HG03442 (cell line): ENCODE measurements around the gene C19orf33.
"Not testable (repeated sequence)": the region's sequence is repeated elsewhere in the genome, so short reads cannot be mapped to it uniquely, and the experiment has no call there.

ENCODE experiments used
- ATAC-seq: cut with Tn5 transposase; IDR thresholded peaks from one replicate; pipeline ENCODE4 v1.9.1; 2021; ENCODE audit warnings: mild to moderate bottlenecking, moderate library complexity; ENCODE audit not compliant: unreplicated experiment

C19orf33 gene

DNA sequence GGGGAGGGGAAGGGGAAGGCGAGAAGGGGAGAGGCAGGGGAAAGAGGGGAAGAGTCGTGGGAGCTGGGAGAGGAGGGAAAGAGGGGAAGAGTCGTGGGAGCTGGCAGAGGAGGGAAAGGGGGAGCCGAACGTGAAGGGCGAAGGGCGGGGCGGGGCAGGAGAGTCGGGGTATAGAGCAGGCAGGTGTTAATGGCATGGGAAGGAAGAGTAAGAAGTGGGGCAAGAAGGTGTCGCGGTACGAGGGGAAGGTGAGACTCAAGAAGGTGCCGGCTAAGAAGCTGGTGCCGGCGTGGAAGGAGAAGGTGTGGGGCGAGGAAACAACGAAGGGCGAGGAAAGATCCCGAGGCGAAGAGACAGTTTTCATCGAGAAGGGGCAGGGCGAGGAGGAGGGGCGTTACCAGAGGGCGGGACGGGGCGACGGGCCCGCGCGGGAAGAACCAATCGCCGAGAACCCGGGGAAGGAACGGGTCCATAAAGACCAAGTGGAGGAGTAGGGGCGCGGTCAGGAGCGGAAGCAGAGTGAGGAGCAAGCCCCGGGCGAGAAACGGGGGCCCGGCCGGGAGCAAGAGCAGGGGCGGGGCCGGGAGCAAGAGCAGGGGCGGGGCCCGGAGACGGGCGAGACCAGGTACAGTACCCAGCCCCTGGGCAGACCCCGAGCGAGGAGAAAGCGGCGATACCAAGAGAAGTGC is 32.0 kb downstream of the C19orf33 start:
- ATAC-seq = peak; percentile 63

DNA sequence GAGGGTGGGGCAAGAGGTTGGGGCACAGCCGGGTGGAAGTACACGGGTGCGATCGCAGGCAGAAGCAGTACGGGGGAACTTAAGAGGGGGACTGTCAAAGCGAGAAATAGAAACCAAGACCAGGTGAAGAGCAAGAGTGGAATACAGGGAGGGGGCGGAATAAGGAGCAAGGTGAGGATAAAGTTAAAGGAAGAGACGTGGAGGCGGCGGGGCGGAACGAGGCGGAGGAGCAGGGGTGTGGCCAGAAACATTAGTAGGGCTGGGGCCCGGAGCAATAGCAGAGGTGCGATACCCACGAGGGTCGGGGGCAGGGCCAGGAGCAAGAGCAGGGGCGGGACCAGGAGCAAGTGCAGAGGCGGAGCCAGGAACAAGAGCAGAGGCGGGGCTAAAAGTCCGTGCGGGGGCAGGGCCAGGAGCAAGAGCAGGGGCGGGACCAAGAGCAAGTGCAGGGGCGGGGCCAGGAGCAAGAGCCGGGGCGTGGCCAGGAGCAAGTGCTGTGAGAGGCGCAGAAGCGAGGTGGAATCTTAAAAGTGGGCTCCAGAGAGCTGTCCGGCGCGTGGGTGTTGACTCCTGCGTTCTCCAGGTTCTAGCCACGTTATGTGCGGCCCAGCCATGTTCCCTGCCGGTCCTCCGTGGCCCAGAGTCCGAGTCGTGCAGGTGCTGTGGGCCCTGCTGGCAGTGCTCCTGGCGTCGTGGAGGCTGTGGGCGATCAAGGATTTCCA is 32.7 kb downstream of the C19orf33 start:
- ATAC-seq = peak; percentile 35

- ATAC-seq = no peak
Measured at GRCh38 chr19:38337360-38337653, 33.3 kb downstream of the C19orf33 start.

DNA sequence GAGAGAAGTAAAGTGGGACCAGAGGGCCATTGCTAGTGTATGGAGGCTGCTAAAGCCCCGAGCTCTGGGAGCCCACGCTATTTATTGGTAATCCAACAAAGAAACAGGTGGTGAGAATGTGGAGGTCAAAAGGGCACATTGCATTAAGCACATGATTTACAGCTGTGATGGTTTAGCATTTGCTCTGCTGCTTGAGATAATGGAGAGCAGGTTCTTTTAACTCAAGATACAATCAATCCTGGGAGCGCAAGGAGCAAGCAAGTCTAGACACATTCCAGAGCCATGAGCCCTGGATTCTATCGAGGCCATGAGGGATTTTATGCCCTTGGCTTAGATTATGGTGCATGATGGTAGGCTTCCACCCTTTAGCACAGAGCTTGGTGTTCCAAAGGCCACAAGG is 35.0 kb downstream of the C19orf33 start:
- ATAC-seq = not testable (repeated sequence)

GRCh38 chr19:38340927-38341326 is 36.9 kb downstream of the C19orf33 start:
- no peak for ATAC-seq

GRCh38 chr19:38346837-38347236 is 42.8 kb downstream of the C19orf33 start:
- no peak for ATAC-seq

- ATAC-seq = no peak
Measured at GRCh38 chr19:38350883-38351282, 46.8 kb downstream of the C19orf33 start.

- no peak for ATAC-seq
Measured at GRCh38 chr19:38351865-38352395, 47.9 kb downstream of the C19orf33 start.

- ATAC-seq = no peak
Measured at GRCh38 chr19:38352611-38353010, 48.6 kb downstream of the C19orf33 start.
